ENCODE measurements around the gene CORO1A. TPM values are rescaled to one million over a fixed set of nuclear protein-coding genes. Genes with fewer than 3 reads are reported as not detected.

Gene CORO1A
- total and polyA plus RNA-seq, 2 experiments from 2014 or later: 10.2 to 23.5 TPM

DNA sequence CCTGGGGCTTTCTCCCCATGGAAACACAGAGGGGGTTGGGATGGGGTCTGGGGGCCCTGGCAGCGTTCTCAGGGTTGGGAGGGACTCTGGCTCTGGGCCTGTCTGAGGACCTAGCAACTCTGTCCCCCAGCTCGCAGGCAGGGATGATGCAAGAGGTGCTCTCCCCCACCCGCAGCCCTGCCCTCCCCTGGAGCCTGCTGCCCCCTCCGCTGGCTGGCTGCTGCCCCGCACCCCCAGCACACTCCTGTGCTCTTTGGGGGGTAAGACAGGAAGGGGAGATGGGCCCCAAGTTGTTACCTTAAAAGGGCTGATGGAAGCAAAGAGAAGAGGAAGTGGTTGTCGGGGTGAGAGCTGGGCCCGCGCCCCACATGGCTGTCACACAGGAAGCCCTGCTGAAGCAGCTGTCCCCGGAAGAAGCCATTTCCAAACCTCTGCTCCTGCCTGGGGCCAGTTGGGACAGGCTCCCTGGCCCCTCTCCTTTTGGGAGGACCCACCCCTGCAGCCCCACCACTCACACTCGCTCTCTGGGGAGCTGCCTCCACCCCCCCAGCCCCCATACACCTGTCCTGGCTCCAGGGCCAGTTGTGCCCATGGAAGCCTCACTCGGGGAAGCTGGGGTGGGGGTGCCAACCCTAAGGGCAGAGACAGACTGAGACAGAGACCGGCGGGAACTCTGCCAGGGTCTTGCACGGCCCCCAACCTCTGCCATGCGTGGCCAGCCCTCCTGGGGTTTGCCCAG, 2.5 kb downstream of the CORO1A start:
- ATAC-seq (no peak), DNase-seq (ENCODE audit: low spot score) (peak; percentile 26)
- Histone ChIP-seq H3K27ac (ENCODE audit: low read depth) (no peak overlapping the region), H3K4me1 (ENCODE audit: insufficient read depth) (peaks cover 4% of the 10 kb centered on the region; the same call in 1 of the 2 replicates), H4K20me1 (replicated peaks; ENCODE audit: insufficient read depth) (no peaks in the 10 kb centered on the region), H3K27me3 (ENCODE audit: insufficient read depth) (peaks cover 14% of the 10 kb centered on the region; the same call in 1 of the 2 replicates), H3K4me2 (no peak overlapping the region), H3F3A (replicated peaks; ENCODE audit: low read depth) (0 out of 2 replicates have a peak, but pooled peaks cover 5% of the 10 kb centered on the region), H3K79me2 (replicated peaks; ENCODE audit: insufficient read depth) (no peaks in the 10 kb centered on the region), H3K4me3 (no peak overlapping the region), H3K36me3 (ENCODE audit: insufficient read depth) (no peaks in the 10 kb centered on the region), H2AFZ (no peak overlapping the region), H3K9me2 (ENCODE audit: insufficient read depth) (no peaks in the 10 kb centered on the region)
- H3K4me3 Mint-ChIP-seq: no peak overlapping the region
- 0 out of 2 replicates have a peak overlapping the region, but pooled peaks have one; percentile 56 for H3K27ac Mint-ChIP-seq
- peaks cover 15% of the 10 kb centered on the region; the same call in 2 of the 3 replicates for H3K4me1 Mint-ChIP-seq
- no peaks in the 10 kb centered on the region for H3K9me3 Mint-ChIP-seq
- peaks cover 12% of the 10 kb centered on the region for H3K27me3 Mint-ChIP-seq (ENCODE audit: insufficient read depth, low read depth, poor library complexity)
- TF ChIP-seq, protein P1, sequence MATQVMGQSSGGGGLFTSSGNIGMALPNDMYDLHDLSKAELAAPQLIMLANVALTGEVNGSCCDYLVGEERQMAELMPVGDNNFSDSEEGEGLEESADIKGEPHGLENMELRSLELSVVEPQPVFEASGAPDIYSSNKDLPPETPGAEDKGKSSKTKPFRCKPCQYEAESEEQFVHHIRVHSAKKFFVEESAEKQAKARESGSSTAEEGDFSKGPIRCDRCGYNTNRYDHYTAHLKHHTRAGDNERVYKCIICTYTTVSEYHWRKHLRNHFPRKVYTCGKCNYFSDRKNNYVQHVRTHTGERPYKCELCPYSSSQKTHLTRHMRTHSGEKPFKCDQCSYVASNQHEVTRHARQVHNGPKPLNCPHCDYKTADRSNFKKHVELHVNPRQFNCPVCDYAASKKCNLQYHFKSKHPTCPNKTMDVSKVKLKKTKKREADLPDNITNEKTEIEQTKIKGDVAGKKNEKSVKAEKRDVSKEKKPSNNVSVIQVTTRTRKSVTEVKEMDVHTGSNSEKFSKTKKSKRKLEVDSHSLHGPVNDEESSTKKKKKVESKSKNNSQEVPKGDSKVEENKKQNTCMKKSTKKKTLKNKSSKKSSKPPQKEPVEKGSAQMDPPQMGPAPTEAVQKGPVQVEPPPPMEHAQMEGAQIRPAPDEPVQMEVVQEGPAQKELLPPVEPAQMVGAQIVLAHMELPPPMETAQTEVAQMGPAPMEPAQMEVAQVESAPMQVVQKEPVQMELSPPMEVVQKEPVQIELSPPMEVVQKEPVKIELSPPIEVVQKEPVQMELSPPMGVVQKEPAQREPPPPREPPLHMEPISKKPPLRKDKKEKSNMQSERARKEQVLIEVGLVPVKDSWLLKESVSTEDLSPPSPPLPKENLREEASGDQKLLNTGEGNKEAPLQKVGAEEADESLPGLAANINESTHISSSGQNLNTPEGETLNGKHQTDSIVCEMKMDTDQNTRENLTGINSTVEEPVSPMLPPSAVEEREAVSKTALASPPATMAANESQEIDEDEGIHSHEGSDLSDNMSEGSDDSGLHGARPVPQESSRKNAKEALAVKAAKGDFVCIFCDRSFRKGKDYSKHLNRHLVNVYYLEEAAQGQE (IDR thresholded peaks at IDR 0.05; ENCODE audit: unreplicated experiment): no peak
- no peak for TF ChIP-seq NANOG (IDR thresholded peaks at IDR 0.05; ENCODE audit: borderline replicate concordance)
- TF ChIP-seq ZNF331 (CRISPR knock-in tag; IDR thresholded peaks at IDR 0.05; ENCODE audit: low read depth): no peak
- TF ChIP-seq EZH2 (IDR thresholded peaks at IDR 0.05; ENCODE audit: low read depth, unreplicated experiment): no peak
- no peak for TF ChIP-seq CREB1 (CRISPR knock-in tag; IDR thresholded peaks at IDR 0.05; ENCODE audit: low read depth)
- TF ChIP-seq, protein P2, sequence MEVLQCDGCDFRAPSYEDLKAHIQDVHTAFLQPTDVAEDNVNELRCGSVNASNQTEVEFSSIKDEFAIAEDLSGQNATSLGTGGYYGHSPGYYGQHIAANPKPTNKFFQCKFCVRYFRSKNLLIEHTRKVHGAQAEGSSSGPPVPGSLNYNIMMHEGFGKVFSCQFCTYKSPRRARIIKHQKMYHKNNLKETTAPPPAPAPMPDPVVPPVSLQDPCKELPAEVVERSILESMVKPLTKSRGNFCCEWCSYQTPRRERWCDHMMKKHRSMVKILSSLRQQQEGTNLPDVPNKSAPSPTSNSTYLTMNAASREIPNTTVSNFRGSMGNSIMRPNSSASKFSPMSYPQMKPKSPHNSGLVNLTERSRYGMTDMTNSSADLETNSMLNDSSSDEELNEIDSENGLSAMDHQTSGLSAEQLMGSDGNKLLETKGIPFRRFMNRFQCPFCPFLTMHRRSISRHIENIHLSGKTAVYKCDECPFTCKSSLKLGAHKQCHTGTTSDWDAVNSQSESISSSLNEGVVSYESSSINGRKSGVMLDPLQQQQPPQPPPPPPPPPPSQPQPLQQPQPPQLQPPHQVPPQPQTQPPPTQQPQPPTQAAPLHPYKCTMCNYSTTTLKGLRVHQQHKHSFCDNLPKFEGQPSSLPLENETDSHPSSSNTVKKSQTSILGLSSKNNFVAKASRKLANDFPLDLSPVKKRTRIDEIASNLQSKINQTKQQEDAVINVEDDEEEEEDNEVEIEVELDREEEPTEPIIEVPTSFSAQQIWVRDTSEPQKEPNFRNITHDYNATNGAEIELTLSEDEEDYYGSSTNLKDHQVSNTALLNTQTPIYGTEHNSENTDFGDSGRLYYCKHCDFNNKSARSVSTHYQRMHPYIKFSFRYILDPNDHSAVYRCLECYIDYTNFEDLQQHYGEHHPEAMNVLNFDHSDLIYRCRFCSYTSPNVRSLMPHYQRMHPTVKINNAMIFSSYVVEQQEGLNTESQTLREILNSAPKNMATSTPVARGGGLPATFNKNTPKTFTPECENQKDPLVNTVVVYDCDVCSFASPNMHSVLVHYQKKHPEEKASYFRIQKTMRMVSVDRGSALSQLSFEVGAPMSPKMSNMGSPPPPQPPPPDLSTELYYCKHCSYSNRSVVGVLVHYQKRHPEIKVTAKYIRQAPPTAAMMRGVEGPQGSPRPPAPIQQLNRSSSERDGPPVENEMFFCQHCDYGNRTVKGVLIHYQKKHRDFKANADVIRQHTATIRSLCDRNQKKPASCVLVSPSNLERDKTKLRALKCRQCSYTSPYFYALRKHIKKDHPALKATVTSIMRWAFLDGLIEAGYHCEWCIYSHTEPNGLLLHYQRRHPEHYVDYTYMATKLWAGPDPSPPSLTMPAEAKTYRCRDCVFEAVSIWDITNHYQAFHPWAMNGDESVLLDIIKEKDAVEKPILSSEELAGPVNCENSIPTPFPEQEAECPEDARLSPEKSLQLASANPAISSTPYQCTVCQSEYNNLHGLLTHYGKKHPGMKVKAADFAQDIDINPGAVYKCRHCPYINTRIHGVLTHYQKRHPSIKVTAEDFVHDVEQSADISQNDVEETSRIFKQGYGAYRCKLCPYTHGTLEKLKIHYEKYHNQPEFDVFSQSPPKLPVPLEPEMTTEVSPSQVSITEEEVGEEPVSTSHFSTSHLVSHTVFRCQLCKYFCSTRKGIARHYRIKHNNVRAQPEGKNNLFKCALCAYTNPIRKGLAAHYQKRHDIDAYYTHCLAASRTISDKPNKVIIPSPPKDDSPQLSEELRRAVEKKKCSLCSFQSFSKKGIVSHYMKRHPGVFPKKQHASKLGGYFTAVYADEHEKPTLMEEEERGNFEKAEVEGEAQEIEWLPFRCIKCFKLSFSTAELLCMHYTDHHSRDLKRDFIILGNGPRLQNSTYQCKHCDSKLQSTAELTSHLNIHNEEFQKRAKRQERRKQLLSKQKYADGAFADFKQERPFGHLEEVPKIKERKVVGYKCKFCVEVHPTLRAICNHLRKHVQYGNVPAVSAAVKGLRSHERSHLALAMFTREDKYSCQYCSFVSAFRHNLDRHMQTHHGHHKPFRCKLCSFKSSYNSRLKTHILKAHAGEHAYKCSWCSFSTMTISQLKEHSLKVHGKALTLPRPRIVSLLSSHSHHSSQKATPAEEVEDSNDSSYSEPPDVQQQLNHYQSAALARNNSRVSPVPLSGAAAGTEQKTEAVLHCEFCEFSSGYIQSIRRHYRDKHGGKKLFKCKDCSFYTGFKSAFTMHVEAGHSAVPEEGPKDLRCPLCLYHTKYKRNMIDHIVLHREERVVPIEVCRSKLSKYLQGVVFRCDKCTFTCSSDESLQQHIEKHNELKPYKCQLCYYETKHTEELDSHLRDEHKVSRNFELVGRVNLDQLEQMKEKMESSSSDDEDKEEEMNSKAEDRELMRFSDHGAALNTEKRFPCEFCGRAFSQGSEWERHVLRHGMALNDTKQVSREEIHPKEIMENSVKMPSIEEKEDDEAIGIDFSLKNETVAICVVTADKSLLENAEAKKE (CRISPR knock-in tag; IDR thresholded peaks at IDR 0.05): no peak
- no peak for TF ChIP-seq EZH2phosphoT487 (IDR thresholded peaks at IDR 0.05; ENCODE audit: unreplicated experiment)
- TF ChIP-seq STAT1 (IDR thresholded peaks at IDR 0.05; ENCODE audit: unreplicated experiment): no peak
- TF ChIP-seq, protein P3, sequence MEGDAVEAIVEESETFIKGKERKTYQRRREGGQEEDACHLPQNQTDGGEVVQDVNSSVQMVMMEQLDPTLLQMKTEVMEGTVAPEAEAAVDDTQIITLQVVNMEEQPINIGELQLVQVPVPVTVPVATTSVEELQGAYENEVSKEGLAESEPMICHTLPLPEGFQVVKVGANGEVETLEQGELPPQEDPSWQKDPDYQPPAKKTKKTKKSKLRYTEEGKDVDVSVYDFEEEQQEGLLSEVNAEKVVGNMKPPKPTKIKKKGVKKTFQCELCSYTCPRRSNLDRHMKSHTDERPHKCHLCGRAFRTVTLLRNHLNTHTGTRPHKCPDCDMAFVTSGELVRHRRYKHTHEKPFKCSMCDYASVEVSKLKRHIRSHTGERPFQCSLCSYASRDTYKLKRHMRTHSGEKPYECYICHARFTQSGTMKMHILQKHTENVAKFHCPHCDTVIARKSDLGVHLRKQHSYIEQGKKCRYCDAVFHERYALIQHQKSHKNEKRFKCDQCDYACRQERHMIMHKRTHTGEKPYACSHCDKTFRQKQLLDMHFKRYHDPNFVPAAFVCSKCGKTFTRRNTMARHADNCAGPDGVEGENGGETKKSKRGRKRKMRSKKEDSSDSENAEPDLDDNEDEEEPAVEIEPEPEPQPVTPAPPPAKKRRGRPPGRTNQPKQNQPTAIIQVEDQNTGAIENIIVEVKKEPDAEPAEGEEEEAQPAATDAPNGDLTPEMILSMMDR (conservative IDR thresholded peaks at IDR 0.05; ENCODE audit: low read depth in 2 of 2): no peak
- TF ChIP-seq, protein P4, sequence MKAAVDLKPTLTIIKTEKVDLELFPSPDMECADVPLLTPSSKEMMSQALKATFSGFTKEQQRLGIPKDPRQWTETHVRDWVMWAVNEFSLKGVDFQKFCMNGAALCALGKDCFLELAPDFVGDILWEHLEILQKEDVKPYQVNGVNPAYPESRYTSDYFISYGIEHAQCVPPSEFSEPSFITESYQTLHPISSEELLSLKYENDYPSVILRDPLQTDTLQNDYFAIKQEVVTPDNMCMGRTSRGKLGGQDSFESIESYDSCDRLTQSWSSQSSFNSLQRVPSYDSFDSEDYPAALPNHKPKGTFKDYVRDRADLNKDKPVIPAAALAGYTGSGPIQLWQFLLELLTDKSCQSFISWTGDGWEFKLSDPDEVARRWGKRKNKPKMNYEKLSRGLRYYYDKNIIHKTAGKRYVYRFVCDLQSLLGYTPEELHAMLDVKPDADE (IDR thresholded peaks at IDR 0.05): no peak
- no peaks in the 10 kb centered on the region for H3K36me3 Mint-ChIP-seq (ENCODE audit: low read depth)

Data from GM23338 (cell line).